HG03558 (cell line): ENCODE data around the gene RELCH.

Source experiments
- ATAC-seq: cut with Tn5 transposase; IDR thresholded peaks from one replicate; pipeline ENCODE4 v1.9.1; 2021; ENCODE audit warnings: moderate number of reproducible peaks; ENCODE audit not compliant: unreplicated experiment; ENCODE audit errors: extremely low read depth

RELCH gene

GRCh38 chr18:62248313-62248712, 61.3 kb downstream of the RELCH start:
- no peak for ATAC-seq

- ATAC-seq, result peak; percentile 50
Observed at GRCh38 chr18:62249478-62250097, 62.5 kb downstream of the RELCH start.

GRCh38 chr18:62250475-62250874, 63.4 kb downstream of the RELCH start:
- no peak for ATAC-seq

- ATAC-seq, result no peak
Observed at GRCh38 chr18:62258093-62258492, 71.0 kb downstream of the RELCH start.

- no peak for ATAC-seq
Observed at GRCh38 chr18:62258616-62259015, 71.6 kb downstream of the RELCH start.

GRCh38 chr18:62262061-62262460, 75.0 kb downstream of the RELCH start:
- ATAC-seq, result no peak

GRCh38 chr18:62264984-62265383, 77.9 kb downstream of the RELCH start:
- ATAC-seq, result no peak

- no peak for ATAC-seq
Observed at GRCh38 chr18:62277045-62277444, 90.0 kb downstream of the RELCH start.

- no peak for ATAC-seq
Observed at GRCh38 chr18:62279561-62279960, 92.5 kb downstream of the RELCH start.

GRCh38 chr18:62280058-62280457, 93.0 kb downstream of the RELCH start:
- no peak for ATAC-seq

- ATAC-seq, result no peak
Observed at GRCh38 chr18:62280786-62281185, 93.7 kb downstream of the RELCH start.

GRCh38 chr18:62281684-62282083, 94.6 kb downstream of the RELCH start:
- no peak for ATAC-seq

GRCh38 chr18:62282188-62282629, 95.2 kb downstream of the RELCH start:
- no peak for ATAC-seq

- ATAC-seq, result no peak
Observed at GRCh38 chr18:62284637-62285036, 97.6 kb downstream of the RELCH start.

- ATAC-seq, result no peak
Observed at GRCh38 chr18:62285281-62285680, 98.2 kb downstream of the RELCH start.

GRCh38 chr18:62287781-62288664, 101.0 kb downstream of the RELCH start:
- ATAC-seq, result peak; percentile 27

GRCh38 chr18:62288665-62289008, 101.6 kb downstream of the RELCH start:
- peak; percentile 33 for ATAC-seq

GRCh38 chr18:62289047-62289446, 102.0 kb downstream of the RELCH start:
- no peak for ATAC-seq

- ATAC-seq, result no peak
Observed at GRCh38 chr18:62294073-62294472, 107.0 kb downstream of the RELCH start.

- no peak for ATAC-seq
Observed at GRCh38 chr18:62300359-62300963, 113.4 kb downstream of the RELCH start.

- ATAC-seq, result no peak
Observed at GRCh38 chr18:62301322-62301721, 114.3 kb downstream of the RELCH start.
